ENCODE measurements around the gene WNK1. TPM values are rescaled to one million over a fixed set of nuclear protein-coding genes. Genes with fewer than 3 reads are reported as not detected.

WNK1 gene
- polyA plus RNA-seq, 3 donors: 8.7 to 57.2 (median 20.9) TPM

DNA sequence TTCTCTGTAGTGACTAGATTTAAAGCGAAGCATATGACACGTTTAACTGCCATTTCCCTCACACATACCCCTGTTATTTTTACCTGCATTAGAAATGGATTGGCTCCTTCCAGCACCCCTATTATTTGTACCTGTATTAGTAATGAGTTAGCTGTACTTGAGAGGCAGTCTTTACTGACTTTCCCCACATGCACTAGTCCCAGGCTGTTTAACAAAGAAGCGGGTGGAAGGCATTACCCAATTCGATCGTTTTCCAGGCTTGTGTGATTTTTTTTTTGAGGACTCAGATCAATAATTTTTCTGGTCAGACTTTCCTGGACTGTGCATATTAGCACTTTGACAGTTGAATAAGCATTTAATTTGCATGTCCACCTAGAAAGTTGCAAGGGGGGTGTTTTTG lies 150.7 kb downstream of the WNK1 start:
- H3K9me3 Mint-ChIP-seq: no peaks in the 10 kb centered on the region
- Histone ChIP-seq H3K27ac (ENCODE audit: low read depth in 1 of 2, low read length in 2 of 2) (peak overlapping the region in 1 of 2 donors; percentile 68), H3K27me3 (ENCODE audit: control insufficient read depth in 2 of 2, insufficient read depth in 2 of 2, low read length in 2 of 2) (no peaks in the 10 kb centered on the region), H3K4me2 (replicated peaks; ENCODE audit: extremely low read depth, low read length, poor library complexity, severe bottlenecking) (no peak overlapping the region), H3K79me2 (ENCODE audit: insufficient read depth, low read length) (peaks cover 4% of the 10 kb centered on the region), H3K4me1 (ENCODE audit: control insufficient read depth in 1 of 2, insufficient read depth in 2 of 2, low read length in 2 of 2) (peaks cover 10 to 37% of the 10 kb centered on the region in 2 donors), H3K9me3 (replicated peaks in 1 of 2; ENCODE audit: control insufficient read depth in 1 of 2, insufficient read depth in 1 of 2, low read length in 2 of 2) (no peaks in the 10 kb centered on the region), H4K20me1 (ENCODE audit: insufficient read depth, low read length) (peaks cover 69% of the 10 kb centered on the region), H3K36me3 (replicated peaks in 1 of 2; ENCODE audit: control insufficient read depth in 1 of 2, insufficient read depth in 2 of 2, low read length in 2 of 2) (peaks cover 86 to 97% of the 10 kb centered on the region in 2 donors), H2AFZ (ENCODE audit: insufficient read depth, low read depth, low read length, poor library complexity, severe bottlenecking) (no peak overlapping the region), H3K9ac (ENCODE audit: insufficient read depth, low read length, poor library complexity, severe bottlenecking) (no peak overlapping the region), H3K4me3 (replicated peaks in 1 of 3; ENCODE audit: low read depth in 2 of 3, low read length in 3 of 3) (no peak overlapping the region)
- no peak overlapping the region for H3K4me3 Mint-ChIP-seq
- H3K36me3 Mint-ChIP-seq: peaks cover 85 to 98% of the 10 kb centered on the region in 2 donors
- WGBS (ENCODE audit: insufficient coverage): 100% methylated on average over 3 of the region's 5 CpGs
- H3K27me3 Mint-ChIP-seq (ENCODE audit: low read depth in 3 of 3): peaks cover 0 to 3% (median 0%) of the 10 kb centered on the region in 3 donors
- no peak overlapping the region for H3K27ac Mint-ChIP-seq
- H3K4me1 Mint-ChIP-seq: peaks cover 32% of the 10 kb centered on the region
- DNase-seq: no peak
- TF ChIP-seq, protein P1, sequence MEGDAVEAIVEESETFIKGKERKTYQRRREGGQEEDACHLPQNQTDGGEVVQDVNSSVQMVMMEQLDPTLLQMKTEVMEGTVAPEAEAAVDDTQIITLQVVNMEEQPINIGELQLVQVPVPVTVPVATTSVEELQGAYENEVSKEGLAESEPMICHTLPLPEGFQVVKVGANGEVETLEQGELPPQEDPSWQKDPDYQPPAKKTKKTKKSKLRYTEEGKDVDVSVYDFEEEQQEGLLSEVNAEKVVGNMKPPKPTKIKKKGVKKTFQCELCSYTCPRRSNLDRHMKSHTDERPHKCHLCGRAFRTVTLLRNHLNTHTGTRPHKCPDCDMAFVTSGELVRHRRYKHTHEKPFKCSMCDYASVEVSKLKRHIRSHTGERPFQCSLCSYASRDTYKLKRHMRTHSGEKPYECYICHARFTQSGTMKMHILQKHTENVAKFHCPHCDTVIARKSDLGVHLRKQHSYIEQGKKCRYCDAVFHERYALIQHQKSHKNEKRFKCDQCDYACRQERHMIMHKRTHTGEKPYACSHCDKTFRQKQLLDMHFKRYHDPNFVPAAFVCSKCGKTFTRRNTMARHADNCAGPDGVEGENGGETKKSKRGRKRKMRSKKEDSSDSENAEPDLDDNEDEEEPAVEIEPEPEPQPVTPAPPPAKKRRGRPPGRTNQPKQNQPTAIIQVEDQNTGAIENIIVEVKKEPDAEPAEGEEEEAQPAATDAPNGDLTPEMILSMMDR (IDR thresholded peaks at IDR 0.05): no peak
- intact Hi-C loops (cut with micrococcal nuclease): loop anchor here in 1 of 2 donors (10.0 kb wide), 1 partner anchor 192 kb away; no protein-coding TSS in a partner anchor

DNA sequence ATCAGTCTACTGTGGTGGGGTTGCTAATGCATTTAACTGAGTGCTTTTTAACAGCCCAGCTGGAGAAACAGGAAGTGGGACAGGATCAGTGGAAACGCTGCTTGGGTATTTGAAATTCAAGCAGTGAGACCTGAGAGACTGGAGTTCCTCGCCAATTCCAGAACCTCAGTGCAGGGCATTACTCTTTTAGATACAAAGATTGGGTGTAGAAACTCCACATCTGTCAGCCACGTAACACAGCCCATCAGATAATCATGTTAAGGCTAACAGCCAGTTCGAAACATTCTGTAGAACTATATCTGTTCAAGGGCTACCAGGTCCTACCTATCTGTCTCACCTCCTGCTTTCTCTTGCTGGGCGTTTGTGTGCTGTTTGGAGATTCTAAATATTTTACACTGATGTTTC lies 151.6 kb downstream of the WNK1 start:
- H3K9ac ChIP-seq (ENCODE audit: insufficient read depth, low read length, poor library complexity, severe bottlenecking): no peak overlapping the region
- peaks cover 4% of the 10 kb centered on the region for H3K79me2 ChIP-seq (ENCODE audit: insufficient read depth, low read length)
- intact Hi-C loops (cut with micrococcal nuclease): loop anchor here in 1 of 2 donors (10.0 kb wide), 1 partner anchor 191 kb away; no protein-coding TSS in a partner anchor
- no peak overlapping the region for H2AFZ ChIP-seq (ENCODE audit: insufficient read depth, low read depth, low read length, poor library complexity, severe bottlenecking)
- Mint-ChIP-seq H3K36me3 (peaks cover 91 to 100% of the 10 kb centered on the region in 2 donors), H3K4me1 (peaks cover 29% of the 10 kb centered on the region), H3K27ac (peak overlapping the region in 4 of 7 donors; percentile 19 to 61 (median 38)), H3K27me3 (ENCODE audit: low read depth in 3 of 3) (peaks cover 0 to 3% (median 0%) of the 10 kb centered on the region in 3 donors), H3K4me3 (no peak overlapping the region), H3K9me3 (no peaks in the 10 kb centered on the region)
- peak in 1 of 3 donors; percentile 8 for DNase-seq
- no peaks in the 10 kb centered on the region for H3K9me3 ChIP-seq (replicated peaks in 1 of 2; ENCODE audit: control insufficient read depth in 1 of 2, insufficient read depth in 1 of 2, low read length in 2 of 2)
- peaks cover 72% of the 10 kb centered on the region for H4K20me1 ChIP-seq (ENCODE audit: insufficient read depth, low read length)
- H3K4me1 ChIP-seq (ENCODE audit: control insufficient read depth in 1 of 2, insufficient read depth in 2 of 2, low read length in 2 of 2): peaks cover 10 to 37% of the 10 kb centered on the region in 2 donors
- TF ChIP-seq, protein P1 (IDR thresholded peaks at IDR 0.05): no peak
- 0% methylated on average over 1 of the region's 5 CpGs for WGBS (ENCODE audit: insufficient coverage)
- no peaks in the 10 kb centered on the region for H3K27me3 ChIP-seq (ENCODE audit: control insufficient read depth in 2 of 2, insufficient read depth in 2 of 2, low read length in 2 of 2)
- H3K36me3 ChIP-seq (replicated peaks in 1 of 2; ENCODE audit: control insufficient read depth in 1 of 2, insufficient read depth in 2 of 2, low read length in 2 of 2): peaks cover 94 to 100% of the 10 kb centered on the region in 2 donors
- H3K27ac ChIP-seq (ENCODE audit: low read depth in 1 of 2, low read length in 2 of 2): peak overlapping the region in 1 of 2 donors; percentile 68
- H3K4me2 ChIP-seq (replicated peaks; ENCODE audit: extremely low read depth, low read length, poor library complexity, severe bottlenecking): no peak overlapping the region
- H3K4me3 ChIP-seq (replicated peaks in 1 of 3; ENCODE audit: low read depth in 2 of 3, low read length in 3 of 3): no peak overlapping the region
